SKM-1 treated with dmso at 0.1 percent for 144 hours (cell line): ENCODE measurements around the gene VDR.

Experiments used
- DNase-seq: peaks from one replicate; lab custom pipeline; 2025; ENCODE audit not compliant: unreplicated experiment; lab: John Stamatoyannopoulos, UW

VDR gene

DNA sequence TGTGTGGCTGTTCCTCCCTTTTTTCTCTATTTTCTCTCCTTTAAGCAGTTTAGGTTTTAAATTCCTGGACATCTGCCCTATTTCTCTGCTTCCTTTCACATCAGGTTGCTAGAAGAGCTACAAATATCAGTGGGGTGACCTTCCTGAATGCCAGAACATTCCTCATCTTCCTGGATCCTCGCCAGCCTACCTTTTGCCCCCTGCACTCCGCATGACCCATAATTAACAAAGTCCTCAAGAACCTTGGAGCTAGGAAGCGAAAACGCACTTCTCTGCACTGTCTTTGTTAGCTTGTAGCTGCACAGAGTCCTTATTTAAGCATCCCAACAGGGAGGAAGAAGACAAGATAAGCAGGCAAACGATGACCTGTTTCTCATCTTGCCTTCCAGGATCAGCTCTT lies 30.5 kb downstream of the VDR start:
- no peak for DNase-seq

GRCh38 chr12:47870175-47870781 lies 34.5 kb downstream of the VDR start:
- no peak for DNase-seq

DNA sequence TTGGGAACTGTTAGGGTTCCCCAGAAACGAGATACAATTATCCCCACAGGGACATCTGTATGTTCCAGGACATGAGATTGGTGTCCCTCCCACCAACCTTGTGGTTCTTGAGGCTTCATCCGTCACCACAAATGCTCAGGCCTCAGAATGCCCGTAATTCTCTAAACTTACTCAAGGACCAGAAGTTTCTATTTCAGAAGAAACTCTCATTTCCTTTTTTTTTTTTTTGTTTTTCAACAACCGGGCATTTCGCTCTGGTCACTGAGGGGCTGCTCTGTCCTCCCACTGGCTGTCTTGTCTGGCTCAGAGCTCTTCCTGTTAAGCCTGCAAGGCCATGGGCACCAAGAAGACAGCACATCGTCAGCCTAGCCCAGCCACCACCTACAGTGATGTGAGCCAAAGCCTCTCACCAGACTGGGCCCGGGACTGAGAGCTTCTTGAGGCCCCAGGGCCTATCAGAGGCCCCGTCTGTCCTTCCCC lies 36.2 kb downstream of the VDR start:
- peak; percentile 19 for DNase-seq

DNA sequence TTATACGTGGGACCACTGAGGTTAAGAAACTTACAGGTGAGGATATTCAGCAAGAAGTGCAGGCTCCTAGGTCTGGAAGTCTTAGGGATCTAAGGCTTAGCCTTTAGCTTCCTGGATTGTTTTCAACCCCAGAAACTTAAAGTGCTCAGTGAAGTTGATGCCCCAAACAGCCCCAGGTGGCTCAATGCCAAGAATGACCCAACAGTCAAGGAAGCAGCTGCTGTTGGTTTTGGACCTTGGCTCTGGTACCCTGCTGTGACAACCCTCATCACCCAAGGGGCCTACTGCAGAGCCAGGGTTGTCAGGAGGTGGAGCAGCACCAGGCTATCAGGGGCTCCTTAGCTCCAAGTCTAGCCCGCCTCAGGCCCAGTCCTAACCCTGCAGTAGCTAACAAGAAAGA lies 36.8 kb downstream of the VDR start:
- DNase-seq: no peak

- DNase-seq: no peak
Measured at GRCh38 chr12:47867495-47867941, 37.3 kb downstream of the VDR start.

- DNase-seq: no peak
Measured at GRCh38 chr12:47864646-47865235, 40.1 kb downstream of the VDR start.

DNA sequence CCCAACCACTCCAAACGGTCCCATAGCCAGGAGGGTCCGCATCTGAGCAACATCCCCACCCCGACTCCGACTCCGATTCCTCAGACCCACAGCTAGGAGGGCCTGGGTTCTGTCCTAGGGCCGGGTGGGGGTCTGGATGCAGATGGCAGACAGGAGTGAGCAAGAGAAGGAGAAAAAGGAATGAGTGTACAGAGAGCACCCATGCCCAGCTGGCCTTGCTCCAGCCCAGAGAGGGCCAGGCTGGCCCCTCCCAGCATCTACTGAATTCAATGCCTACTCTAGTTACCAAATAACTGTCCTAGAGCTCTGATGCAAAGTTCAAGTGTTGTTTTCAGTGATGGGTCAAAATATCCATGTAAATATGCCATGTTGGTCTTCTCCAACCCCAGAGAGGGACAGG lies 40.8 kb downstream of the VDR start:
- no peak for DNase-seq

DNA sequence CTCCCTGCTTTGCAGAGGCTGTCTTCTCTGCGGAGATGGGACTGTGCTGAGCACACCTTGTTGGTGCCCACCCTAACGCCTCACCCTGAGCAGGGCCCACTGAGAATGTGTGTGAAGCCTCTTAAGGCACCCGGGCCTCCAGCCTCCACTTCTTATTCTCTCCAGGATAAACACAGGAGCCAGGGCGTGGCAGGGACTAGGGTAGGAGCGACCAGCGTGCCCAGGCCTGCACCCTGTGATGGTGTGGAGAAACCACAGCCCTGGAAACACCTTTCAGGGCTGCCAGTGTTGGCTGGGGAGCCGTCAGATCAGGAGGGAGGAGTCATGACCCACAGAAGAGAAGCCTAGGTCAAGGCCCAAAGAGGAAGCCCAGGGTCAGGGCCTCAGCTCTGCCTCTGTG lies 41.3 kb downstream of the VDR start:
- DNase-seq: no peak

DNA sequence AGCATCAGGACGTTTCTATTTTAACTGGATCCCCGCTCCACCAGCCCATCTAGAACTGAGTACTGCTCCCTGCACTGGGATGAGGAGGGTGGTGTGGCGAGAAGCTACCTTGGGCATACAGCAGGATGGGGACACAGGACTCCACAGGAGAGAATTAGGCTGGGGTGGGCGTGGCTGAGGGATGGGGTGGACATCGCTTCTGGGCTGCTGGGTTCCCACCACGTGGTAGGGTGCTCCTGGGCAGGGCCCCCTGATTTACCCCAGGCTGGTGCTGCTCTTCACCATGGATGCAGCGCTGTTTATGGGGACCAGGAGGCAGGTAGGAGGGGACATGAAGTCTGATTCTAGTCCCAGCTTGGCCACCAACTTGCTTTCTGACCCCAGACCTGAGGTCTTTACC lies 41.9 kb downstream of the VDR start:
- no peak for DNase-seq

DNA sequence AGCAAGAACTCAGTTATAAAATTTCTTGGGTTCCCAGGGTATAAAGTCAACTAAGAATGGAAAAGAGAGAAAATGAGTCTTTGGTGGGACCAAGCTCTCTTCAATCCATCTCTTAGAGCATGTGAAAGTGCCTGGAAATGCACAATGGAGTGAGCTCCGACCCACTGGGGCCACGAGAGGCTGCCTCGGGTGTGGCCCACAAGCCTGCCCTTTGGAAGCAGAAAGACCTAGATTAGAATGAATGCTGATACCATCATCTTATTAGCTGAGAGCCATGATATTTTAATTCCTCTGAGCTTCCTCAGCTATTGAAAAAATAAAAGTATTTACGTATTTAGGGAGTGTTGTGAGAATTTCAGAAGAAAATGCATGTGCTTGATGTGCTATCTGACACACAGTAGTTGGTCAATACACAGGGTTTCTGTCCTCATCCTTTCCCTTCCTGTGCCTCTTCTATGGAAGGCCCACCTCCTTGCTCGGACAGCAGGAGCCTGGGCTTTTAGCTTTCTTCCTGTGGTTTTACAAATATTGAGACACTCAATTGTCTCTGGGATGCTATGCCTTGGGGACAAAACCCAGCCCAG lies 42.5 kb downstream of the VDR start:
- DNase-seq: no peak

- DNase-seq: no peak
Measured at GRCh38 chr12:47860873-47861272, 43.9 kb downstream of the VDR start.

GRCh38 chr12:47860279-47860841 lies 44.4 kb downstream of the VDR start:
- DNase-seq: no peak

DNA sequence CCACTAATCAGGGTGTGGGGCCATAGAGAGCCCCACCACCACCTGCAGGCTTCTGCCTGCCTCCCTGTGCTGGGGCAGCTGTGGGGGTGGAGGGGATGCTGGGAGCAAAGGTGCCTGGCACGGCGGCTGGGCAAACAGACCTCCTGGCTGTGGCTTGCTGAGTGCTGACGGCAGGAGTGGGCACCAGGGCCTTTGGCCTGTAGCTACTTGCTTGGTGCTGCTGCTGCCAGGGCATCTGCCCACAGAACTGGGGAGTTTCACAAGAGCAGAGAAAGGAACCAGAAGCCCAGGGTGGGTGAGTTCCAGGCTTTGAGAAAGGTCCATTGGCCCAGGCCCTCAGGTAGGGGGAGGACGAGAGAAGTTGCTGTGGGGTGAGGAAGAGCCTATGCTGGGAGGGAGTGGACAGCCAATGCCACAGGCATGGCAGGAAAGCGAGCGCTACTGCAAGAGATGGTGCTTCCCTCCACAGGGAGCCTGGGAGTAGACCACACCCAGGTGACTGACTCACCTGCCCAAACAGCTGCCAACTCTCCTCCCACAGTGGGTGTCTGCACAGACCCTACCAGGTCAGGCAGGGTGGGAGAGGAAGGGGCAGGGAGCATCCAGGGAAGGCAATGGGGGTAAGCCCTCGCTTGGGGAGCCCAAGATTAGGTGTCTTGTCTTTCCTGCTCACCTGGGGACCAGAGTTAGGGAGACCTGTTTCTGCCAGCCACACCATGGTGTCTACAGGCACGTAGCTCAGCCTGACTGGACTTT lies 46.1 kb downstream of the VDR start:
- no peak for DNase-seq

GRCh38 chr12:47856721-47857575 lies 47.8 kb downstream of the VDR start:
- no peak for DNase-seq

GRCh38 chr12:47856094-47856493 lies 48.7 kb downstream of the VDR start:
- DNase-seq: no peak

GRCh38 chr12:47855502-47855901 lies 49.3 kb downstream of the VDR start:
- DNase-seq: no peak

GRCh38 chr12:47854531-47854930 lies 50.3 kb downstream of the VDR start:
- no peak for DNase-seq

DNA sequence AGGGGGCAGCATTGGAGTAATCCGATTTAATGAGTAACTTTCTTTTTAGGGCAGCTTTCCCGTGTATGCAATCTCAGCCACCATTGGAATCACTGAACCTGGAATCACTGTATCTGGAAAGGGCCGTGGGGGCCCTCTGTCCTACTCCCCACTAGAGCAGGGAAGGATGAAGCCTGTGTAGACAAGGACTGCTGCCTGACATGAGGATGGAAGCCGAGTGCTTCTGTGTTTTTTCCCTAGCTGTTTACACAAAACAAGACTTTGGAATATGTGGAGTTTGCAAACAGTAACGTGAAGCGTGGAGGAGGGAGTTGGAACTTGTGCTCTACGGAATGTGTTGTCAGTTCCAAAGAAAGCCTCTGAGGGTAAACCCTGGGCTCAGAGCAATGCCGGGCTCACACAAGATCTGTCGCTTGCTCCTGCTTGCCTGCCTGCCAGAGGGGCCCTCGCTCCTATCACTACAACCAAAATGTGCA lies 52.7 kb downstream of the VDR start:
- no peak for DNase-seq

- DNase-seq: no peak
Measured at GRCh38 chr12:47851303-47851952, 53.4 kb downstream of the VDR start.
